Tibial nerve (tissue), 4 donors: Measurements from ENCODE around the gene RPP14. TPM values are rescaled to one million over a fixed set of nuclear protein-coding genes. Genes with fewer than 3 reads are reported as not detected.
A peak's percentile ranks its signal among the peaks of the same experiment; 100 is the strongest.

Experiments
- DNase-seq, 2 donors: peaks; one replicate each; pipeline ENCODE4 v3.0.0-alpha.2; 2019; ENCODE audit warnings: low spot score in 2 of 2
- H3K27ac ChIP-seq, 4 donors: fragments of 200-600 bp; sonication (generic) in 3 of 4; one replicate each; pipeline ENCODE4 v1.5.1; 2017 to 2019; ENCODE audit warnings: mild to moderate bottlenecking in 1 of 4
- H3K27me3 ChIP-seq, 2 donors: fragments of 200-600 bp; sonication (generic) in 1 of 2; one replicate each; pipeline versions ENCODE4 v1.5.1 to v1.6.0; 2017 to 2019
- H3K36me3 ChIP-seq, 3 donors: fragments of 200-600 bp; sonication (generic); one replicate each; pipeline ENCODE4 v1.5.1; 2018 to 2019
- H3K4me1 ChIP-seq, 4 donors: fragments of 200-600 bp; sonication (generic) in 3 of 4; one replicate each; pipeline ENCODE4 v1.5.1; 2017 to 2019
- H3K4me3 ChIP-seq, 4 donors: fragments of 200-600 bp; sonication (generic) in 3 of 4; one replicate each; pipeline ENCODE4 v1.5.1; 2017 to 2019; ENCODE audit warnings: mild to moderate bottlenecking in 1 of 4, moderate library complexity in 1 of 4
- H3K9me3 ChIP-seq, 4 donors: fragments of 200-600 bp; sonication (generic) in 3 of 4; one replicate each; pipeline ENCODE4 v1.5.1; 2017 to 2019
- CTCF ChIP-seq, 5 experiments: fragments of 200-600 bp in 3 of 5; fragments of 450-650 bp in 2 of 5; sonication (generic) in 3 of 5; IDR thresholded peaks; one replicate each; pipeline ENCODE4 v1.5.1; 2016 to 2019; ENCODE audit warnings: antibody characterized with exemption in 5 of 5, mild to moderate bottlenecking in 3 of 5, moderate library complexity in 2 of 5
- EP300 ChIP-seq, 2 donors: sonication (generic); formaldehyde crosslinking; IDR thresholded peaks; one replicate each; pipeline ENCODE4 v1.6.1; 2017; ENCODE audit warnings: antibody characterized with exemption in 2 of 2, mild to moderate bottlenecking in 1 of 2
- POLR2A ChIP-seq, 2 donors: fragments of 450-650 bp; IDR thresholded peaks; one replicate each; pipeline ENCODE4 v1.6.1; 2017; ENCODE audit warnings: antibody characterized with exemption in 2 of 2, mild to moderate bottlenecking in 2 of 2, moderate library complexity in 2 of 2
- WGBS, 2 donors: methylation state at CpG; one replicate each; pipeline ENCODE4 v1.1.5; 2018; 5-methylcytosine and 5-hydroxymethylcytosine counted together
- total RNA-seq, 4 donors: library from RNA; depleted of rRNA; stranded (reverse); fragments of >200 nt; gene quantifications; one replicate each; pipeline ENCODE4 v1.1.0, GENCODE V29; 2016

The RPP14 gene
- total RNA-seq, result 10 to 100 TPM in 2 of 4 donors, 1 to 10 TPM in 2; 5.7 to 14.0 (median 8.6) TPM

- DNase-seq, result peak; percentile 96 to 97
- peak within 1 kb of the TSS; percentile 92 to 98 (median 96) for H3K27ac ChIP-seq
- peak within 1 kb of the TSS; percentile 65 to 88 (median 82) for H3K4me3 ChIP-seq
- peaks cover 0 to 17% (median 2%) of the 10 kb centered on the region in 3 donors for H3K36me3 ChIP-seq
- H3K4me1 ChIP-seq, result peaks cover 0 to 38% (median 23%) of the 10 kb centered on the region in 4 donors
- H3K9me3 ChIP-seq, result no peaks in the 10 kb centered on the region
- H3K27me3 ChIP-seq, result no peaks in the 10 kb centered on the region
- 5% methylated on average over 71 of the region's 71 CpGs for WGBS, 2 donors
- peak; percentile 84 to 92 for TF ChIP-seq EP300 (IDR thresholded peaks at IDR 0.05)
- peak; percentile 18 to 66 for TF ChIP-seq POLR2A (IDR thresholded peaks at IDR 0.05)
- peak; percentile 93 to 100 (median 98) for TF ChIP-seq CTCF (IDR thresholded peaks at IDR 0.05)
Observed at GRCh38 chr3:58305882-58306711, at the start of gene RPP14, which contains the start of gene HTD2. Gene RPP14 (plus strand): TSS chr3:58306245. CDS start chr3:58310330, 4,085 bp downstream. Gene HTD2 (plus strand): TSS chr3:58306520. CDS start chr3:58317614, 11,094 bp downstream.

- peaks cover 0 to 7% (median 0%) of the 10 kb centered on the region in 4 donors for H3K4me1 ChIP-seq
- peaks cover 0 to 46% (median 0%) of the 10 kb centered on the region in 3 donors for H3K36me3 ChIP-seq
- H3K27me3 ChIP-seq, result no peaks in the 10 kb centered on the region
- H3K4me3 ChIP-seq, result no peak overlapping the region
- 83 to 93% methylated on average over 4 of the region's 4 CpGs for WGBS, 2 donors
- TF ChIP-seq POLR2A (IDR thresholded peaks at IDR 0.05) (no peak), CTCF (IDR thresholded peaks at IDR 0.05) (no peak), EP300 (IDR thresholded peaks at IDR 0.05) (no peak)
- DNase-seq, result no peak
- no peak overlapping the region for H3K27ac ChIP-seq
- no peaks in the 10 kb centered on the region for H3K9me3 ChIP-seq
Observed at GRCh38 chr3:58256511-58256910, 49.5 kb upstream of the RPP14 start.

GRCh38 chr3:58258392-58259055 is 47.5 kb upstream of the RPP14 start:
- TF ChIP-seq EP300 (IDR thresholded peaks at IDR 0.05) (no peak), CTCF (IDR thresholded peaks at IDR 0.05) (no peak), POLR2A (IDR thresholded peaks at IDR 0.05) (no peak)
- Histone ChIP-seq H3K27ac (no peak overlapping the region), H3K27me3 (no peaks in the 10 kb centered on the region), H3K36me3 (peaks cover 0 to 46% (median 0%) of the 10 kb centered on the region in 3 donors), H3K4me3 (no peak overlapping the region), H3K9me3 (no peaks in the 10 kb centered on the region), H3K4me1 (no peaks in the 10 kb centered on the region)
- DNase-seq, result no peak
- WGBS, 2 donors, result 85 to 88% methylated on average over 10 of the region's 10 CpGs

- WGBS, 2 donors, result 61 to 71% methylated on average over 6 of the region's 6 CpGs
- H3K27ac ChIP-seq, result no peak overlapping the region
- H3K9me3 ChIP-seq, result no peaks in the 10 kb centered on the region
- no peak for DNase-seq
- no peaks in the 10 kb centered on the region for H3K27me3 ChIP-seq
- H3K4me3 ChIP-seq, result no peak overlapping the region
- H3K4me1 ChIP-seq, result no peaks in the 10 kb centered on the region
- TF ChIP-seq EP300 (IDR thresholded peaks at IDR 0.05) (no peak), CTCF (IDR thresholded peaks at IDR 0.05) (no peak), POLR2A (IDR thresholded peaks at IDR 0.05) (no peak)
- H3K36me3 ChIP-seq, result peaks cover 0 to 46% (median 0%) of the 10 kb centered on the region in 3 donors
Observed at GRCh38 chr3:58260261-58260731, 45.7 kb upstream of the RPP14 start.
